Progenitor cell of endocrine pancreas (in vitro differentiated cells): Measurements from ENCODE around the gene PPP1R14B. TPM values are rescaled to one million over a fixed set of nuclear protein-coding genes. Genes with fewer than 3 reads are reported as not detected.
A peak's percentile ranks its signal among the peaks of the same experiment; 100 is the strongest.

Experiments used
- DNase-seq: peaks from one replicate; pipeline ENCODE4 v3.0.0; 2021; ENCODE audit warnings: low spot score; ENCODE audit not compliant: unreplicated experiment
- H3K27ac Mint-ChIP-seq: 2 replicates; pipeline ENCODE4 v1.8.0; 2021; ENCODE audit warnings: mild to moderate bottlenecking, moderate library complexity, mixed read lengths
- H3K27me3 Mint-ChIP-seq: 2 replicates; pipeline ENCODE4 v1.8.0; 2021; ENCODE audit warnings: mixed read lengths
- H3K36me3 Mint-ChIP-seq: 2 replicates; pipeline ENCODE4 v1.8.0; 2022; ENCODE audit warnings: mixed read lengths; ENCODE audit not compliant: insufficient read depth
- H3K4me1 Mint-ChIP-seq: 2 replicates; pipeline ENCODE4 v1.8.0; 2021; ENCODE audit warnings: low read depth, mixed read lengths
- H3K4me3 Mint-ChIP-seq: 2 replicates; pipeline ENCODE4 v1.8.0; 2021; ENCODE audit warnings: low read depth, mild to moderate bottlenecking, moderate library complexity, mixed read lengths
- H3K9me3 Mint-ChIP-seq: 2 replicates; pipeline ENCODE4 v1.8.0; 2021; ENCODE audit warnings: low read depth, mixed read lengths
- total RNA-seq: library from RNA; stranded (reverse); gene quantifications from 2 replicates; pipeline ENCODE4 v1.2.1, GENCODE V29; 2021
- TF ChIP-seq, protein P1 (sequence below): fragments of 200-600 bp; sonication (generic); IDR thresholded peaks from one replicate; pipeline ENCODE4 v1.5.0; 2021; ENCODE audit warnings: antibody characterized with exemption, mild to moderate bottlenecking; ENCODE audit not compliant: unreplicated experiment

PPP1R14B gene
- total RNA-seq, 1 donor from 2014 or later: 198 TPM

DNA sequence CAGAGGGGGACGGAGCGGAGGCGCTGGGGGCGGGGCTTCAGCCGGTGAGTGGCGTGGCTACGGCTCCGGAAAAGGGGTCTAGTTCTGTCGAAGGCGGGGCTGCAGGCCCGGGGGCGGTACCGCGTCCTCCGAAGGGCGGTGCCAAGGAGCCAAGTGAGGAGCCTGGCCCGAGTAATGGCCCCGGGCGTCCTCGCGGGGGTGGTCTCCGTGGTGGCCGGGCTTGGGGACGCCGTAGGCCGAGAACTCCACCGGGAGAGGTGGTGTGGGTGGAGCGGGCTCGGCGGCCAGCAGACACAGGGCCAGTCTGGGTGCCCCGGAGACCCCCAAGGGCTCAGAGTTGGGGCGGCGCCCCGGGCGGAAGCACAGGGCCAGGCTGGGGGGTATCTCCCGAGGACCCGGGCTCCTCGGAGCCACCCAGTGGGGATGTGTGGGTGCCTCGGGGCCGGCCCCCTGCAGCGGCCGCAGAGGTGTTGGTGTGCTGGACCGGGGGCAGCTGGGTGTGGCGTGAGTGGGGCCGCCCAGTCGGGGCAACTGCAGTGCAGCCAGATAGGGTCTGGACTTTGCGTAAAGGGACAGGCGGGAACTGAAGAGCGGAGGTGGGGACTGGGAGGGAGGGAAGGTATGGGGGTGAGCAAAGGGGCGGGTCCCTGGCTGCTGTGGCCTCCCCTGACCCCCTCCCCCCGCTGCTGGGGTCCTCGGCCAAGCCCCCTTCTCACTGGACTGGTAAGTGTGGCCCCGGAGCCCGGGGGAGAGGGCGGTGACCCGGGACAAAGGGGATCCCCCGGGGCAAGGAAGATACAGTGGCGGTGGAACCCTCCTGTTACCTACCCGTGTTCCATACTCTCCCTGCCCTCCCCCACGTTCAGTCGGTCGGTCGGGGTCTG is 5.0 kb downstream of the PPP1R14B start:
- Mint-ChIP-seq H3K36me3 (peaks cover 8% of the 10 kb centered on the region), H3K4me3 (peak overlapping the region; percentile 85), H3K27me3 (no peaks in the 10 kb centered on the region), H3K27ac (peak overlapping the region; percentile 98), H3K4me1 (peaks cover 16% of the 10 kb centered on the region), H3K9me3 (no peaks in the 10 kb centered on the region)
- no peak for DNase-seq
- TF ChIP-seq, protein P1, sequence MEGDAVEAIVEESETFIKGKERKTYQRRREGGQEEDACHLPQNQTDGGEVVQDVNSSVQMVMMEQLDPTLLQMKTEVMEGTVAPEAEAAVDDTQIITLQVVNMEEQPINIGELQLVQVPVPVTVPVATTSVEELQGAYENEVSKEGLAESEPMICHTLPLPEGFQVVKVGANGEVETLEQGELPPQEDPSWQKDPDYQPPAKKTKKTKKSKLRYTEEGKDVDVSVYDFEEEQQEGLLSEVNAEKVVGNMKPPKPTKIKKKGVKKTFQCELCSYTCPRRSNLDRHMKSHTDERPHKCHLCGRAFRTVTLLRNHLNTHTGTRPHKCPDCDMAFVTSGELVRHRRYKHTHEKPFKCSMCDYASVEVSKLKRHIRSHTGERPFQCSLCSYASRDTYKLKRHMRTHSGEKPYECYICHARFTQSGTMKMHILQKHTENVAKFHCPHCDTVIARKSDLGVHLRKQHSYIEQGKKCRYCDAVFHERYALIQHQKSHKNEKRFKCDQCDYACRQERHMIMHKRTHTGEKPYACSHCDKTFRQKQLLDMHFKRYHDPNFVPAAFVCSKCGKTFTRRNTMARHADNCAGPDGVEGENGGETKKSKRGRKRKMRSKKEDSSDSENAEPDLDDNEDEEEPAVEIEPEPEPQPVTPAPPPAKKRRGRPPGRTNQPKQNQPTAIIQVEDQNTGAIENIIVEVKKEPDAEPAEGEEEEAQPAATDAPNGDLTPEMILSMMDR: peak; percentile 14

DNA sequence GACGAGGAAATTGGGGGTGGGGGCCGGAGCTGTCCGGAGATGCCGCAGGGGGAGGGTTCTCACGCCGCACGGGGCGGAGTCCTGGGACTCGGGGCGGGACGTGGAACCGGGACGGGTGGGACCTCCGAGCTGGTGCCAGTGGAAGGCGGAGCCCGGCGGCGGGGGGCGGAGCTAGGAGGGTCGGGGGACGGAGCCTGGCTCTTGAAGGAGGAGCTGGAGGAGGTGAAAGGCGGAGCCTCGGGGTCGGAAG is 5.6 kb downstream of the PPP1R14B start:
- Mint-ChIP-seq H3K9me3 (no peaks in the 10 kb centered on the region), H3K36me3 (peaks cover 8% of the 10 kb centered on the region), H3K27ac (peak overlapping the region; percentile 98), H3K27me3 (no peaks in the 10 kb centered on the region), H3K4me3 (peak overlapping the region; percentile 85), H3K4me1 (peaks cover 16% of the 10 kb centered on the region)
- DNase-seq: peak; percentile 99
- TF ChIP-seq, protein P1: no peak

- Mint-ChIP-seq H3K27me3 (no peaks in the 10 kb centered on the region), H3K9me3 (no peaks in the 10 kb centered on the region), H3K36me3 (peaks cover 8% of the 10 kb centered on the region), H3K27ac (peak within 1 kb of the TSS; percentile 98), H3K4me1 (peaks cover 16% of the 10 kb centered on the region), H3K4me3 (peak within 1 kb of the TSS; percentile 85)
- TF ChIP-seq, protein P1: no peak
- peak; percentile 94 for DNase-seq
Measured at GRCh38 chr11:64240435-64241240, 6.1 kb downstream of the PPP1R14B start, which contains the start of gene FKBP2. Gene FKBP2, plus strand, starts transcription at chr11:64241095. Its CDS starts 1,293 bp downstream, at chr11:64242388.

DNA sequence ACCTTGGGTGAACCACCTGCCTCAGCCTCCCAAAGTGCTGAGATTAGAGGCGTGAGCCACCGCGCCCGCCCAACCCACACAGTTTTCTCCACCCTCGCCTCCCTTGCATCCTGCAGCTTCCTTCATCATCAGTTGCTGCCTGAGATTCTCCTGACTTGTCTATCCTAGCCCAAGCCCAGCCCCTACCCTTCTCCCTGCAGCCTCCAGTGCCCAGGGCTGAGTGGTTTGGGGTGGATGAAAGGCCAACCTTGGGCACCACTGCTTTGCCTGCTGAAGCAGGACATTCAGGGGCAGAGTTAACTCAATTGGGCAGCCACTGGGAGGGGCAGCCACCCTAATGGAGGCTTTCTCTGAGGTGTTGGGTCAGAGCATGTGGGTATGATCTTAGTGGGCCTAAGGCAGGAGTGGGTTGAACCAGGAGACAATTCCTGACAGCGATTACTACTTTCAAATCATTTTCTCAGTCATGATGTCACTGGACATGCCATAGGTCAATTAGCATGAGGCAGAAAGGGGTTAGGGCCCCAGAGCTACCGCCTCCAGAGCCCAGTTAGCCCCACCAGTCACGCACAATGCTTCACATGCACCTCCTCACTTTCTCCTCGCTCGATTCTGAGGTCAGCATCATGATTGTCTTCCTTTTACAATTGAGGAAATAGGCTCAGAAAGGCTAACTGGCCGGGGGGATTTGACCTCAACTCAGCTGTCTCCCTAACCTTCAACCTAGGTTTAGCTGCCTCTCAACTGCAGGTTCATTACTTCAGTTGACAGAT is 6.9 kb downstream of the PPP1R14B start:
- Mint-ChIP-seq H3K27me3 (no peaks in the 10 kb centered on the region), H3K4me1 (peaks cover 23% of the 10 kb centered on the region), H3K4me3 (peak overlapping the region; percentile 85), H3K36me3 (peaks cover 8% of the 10 kb centered on the region), H3K9me3 (no peaks in the 10 kb centered on the region), H3K27ac (peak overlapping the region; percentile 98)
- TF ChIP-seq, protein P1: no peak
- DNase-seq: no peak

GRCh38 chr11:64238999-64239398 is 7.7 kb downstream of the PPP1R14B start:
- TF ChIP-seq, protein P1: no peak

More at GRCh38 chr11:64238999-64239398, 7.7 kb downstream of the PPP1R14B start:
- Mint-ChIP-seq H3K27ac (peak overlapping the region; percentile 56), H3K4me3 (peak overlapping the region; percentile 54), H3K36me3 (peaks cover 8% of the 10 kb centered on the region), H3K9me3 (no peaks in the 10 kb centered on the region), H3K4me1 (peaks cover 23% of the 10 kb centered on the region), H3K27me3 (no peaks in the 10 kb centered on the region)
- DNase-seq: no peak
